GM12891 (cell line): Measurements from ENCODE around the gene MANEAL.

ENCODE experiments used
- POLR2A ChIP-seq: IDR thresholded peaks from 2 replicates; pipeline ENCODE4 v1.6.1; 2011; ENCODE audit warnings: low read depth, low read length, control low read depth
- POLR2AphosphoS5 ChIP-seq: IDR thresholded peaks from 2 replicates; pipeline ENCODE4 v1.6.1; 2011; ENCODE audit warnings: low read depth, low read length, control low read depth

DNA sequence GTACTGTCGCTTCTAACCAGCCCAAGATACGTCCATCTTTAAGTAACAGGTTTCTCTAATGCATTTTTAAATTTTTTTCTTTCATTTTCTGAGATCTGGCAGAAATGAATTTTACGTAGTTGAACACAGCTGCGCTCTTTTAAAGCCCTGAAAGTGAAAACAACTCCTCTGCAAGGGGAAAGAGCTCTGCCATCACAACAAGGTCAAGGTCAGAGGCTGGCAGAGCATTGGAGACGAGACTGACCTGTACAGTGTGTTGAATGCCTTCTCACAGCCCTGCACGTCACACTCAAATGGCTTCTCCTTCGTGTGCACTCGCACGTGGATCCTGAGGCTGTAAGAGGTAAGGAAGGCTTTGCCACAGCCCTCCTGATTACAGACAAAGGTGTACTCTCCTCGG, 46.0 kb downstream of the MANEAL start:
- TF ChIP-seq POLR2A (no peak), POLR2AphosphoS5 (no peak)
